Right atrium auricular region (tissue), 2 donors: ENCODE data around the gene NAP1L3. TPM values are rescaled to one million over a fixed set of nuclear protein-coding genes. Genes with fewer than 3 reads are reported as not detected.
A peak's percentile ranks its signal among the peaks of the same experiment; 100 is the strongest.

ENCODE experiments used
- DNase-seq: peaks from one replicate; pipeline ENCODE4 v3.0.0-alpha.2; 2019; ENCODE audit warnings: low spot score
- H3K27ac ChIP-seq, 2 donors: fragments of 200-600 bp; sonication (generic); 1 replicate in 1 of 2; 2 replicates in 1 of 2; pipeline ENCODE4 v1.5.1; 2016 to 2019
- H3K27me3 ChIP-seq, 2 donors: fragments of 200-600 bp; sonication (generic); one replicate each; pipeline versions ENCODE4 v1.5.1 to v1.6.0; 2017 to 2019
- H3K36me3 ChIP-seq: fragments of 200-600 bp; sonication (generic); one replicate; pipeline ENCODE4 v1.5.1; 2016
- H3K4me1 ChIP-seq, 2 donors: fragments of 200-600 bp; sonication (generic); one replicate each; pipeline versions ENCODE4 v1.5.1 to v1.6.0; 2017 to 2019
- H3K4me3 ChIP-seq, 2 donors: fragments of 200-600 bp; sonication (generic); 1 replicate in 1 of 2; 2 replicates in 1 of 2; pipeline ENCODE4 v1.5.1; 2017 to 2019; ENCODE audit warnings: mild to moderate bottlenecking in 1 of 2, moderate library complexity in 1 of 2
- H3K9me3 ChIP-seq, 2 donors: fragments of 200-600 bp; sonication (generic); one replicate each; pipeline ENCODE4 v1.5.1; 2019
- CTCF ChIP-seq, 2 donors: fragments of 200-600 bp; sonication (generic); IDR thresholded peaks; one replicate each; pipeline ENCODE4 v1.5.1; 2019; ENCODE audit warnings: antibody characterized with exemption in 2 of 2
- total RNA-seq, 2 donors: library from RNA; depleted of rRNA; stranded (reverse); fragments of >200 nt; gene quantifications; one replicate each; pipeline ENCODE4 v1.1.0, GENCODE V29; 2016

Gene NAP1L3
- total RNA-seq, result 1 to 10 TPM; 7.3 to 7.5 TPM

- H3K4me1 ChIP-seq, result peaks cover 0 to 12% of the 10 kb centered on the region in 2 donors
- H3K4me3 ChIP-seq, result peak within 1 kb of the TSS; percentile 63
- peak within 1 kb of the TSS; percentile 74 to 78 for H3K27ac ChIP-seq
- TF ChIP-seq CTCF (IDR thresholded peaks at IDR 0.05), result no peak
- no peaks in the 10 kb centered on the region for H3K36me3 ChIP-seq
- H3K27me3 ChIP-seq, result peaks cover 0 to 3% of the 10 kb centered on the region in 2 donors
- DNase-seq, result peak; percentile 63
- no peaks in the 10 kb centered on the region for H3K9me3 ChIP-seq
Observed at GRCh38 chrX:93673056-93673868, at the start of gene NAP1L3. TSS of gene NAP1L3 (minus strand) at chrX:93673578. CDS start at chrX:93673304, 274 bp downstream.

- Histone ChIP-seq H3K27ac (no peak overlapping the region), H3K27me3 (no peaks in the 10 kb centered on the region), H3K4me1 (no peaks in the 10 kb centered on the region), H3K36me3 (no peaks in the 10 kb centered on the region), H3K4me3 (no peak overlapping the region), H3K9me3 (no peaks in the 10 kb centered on the region)
- no peak for DNase-seq
- TF ChIP-seq CTCF (IDR thresholded peaks at IDR 0.05), result no peak
Observed at GRCh38 chrX:93711076-93711475, 37.7 kb upstream of the NAP1L3 start.

- no peak for DNase-seq
- H3K36me3 ChIP-seq, result no peaks in the 10 kb centered on the region
- no peak for TF ChIP-seq CTCF (IDR thresholded peaks at IDR 0.05)
- H3K27ac ChIP-seq, result no peak overlapping the region
- no peak overlapping the region for H3K4me3 ChIP-seq
- no peaks in the 10 kb centered on the region for H3K4me1 ChIP-seq
- H3K9me3 ChIP-seq, result no peaks in the 10 kb centered on the region
- no peaks in the 10 kb centered on the region for H3K27me3 ChIP-seq
Observed at GRCh38 chrX:93703701-93704100, 30.3 kb upstream of the NAP1L3 start.

- DNase-seq, result no peak
- no peak overlapping the region for H3K27ac ChIP-seq
- H3K4me3 ChIP-seq, result no peak overlapping the region
- H3K9me3 ChIP-seq, result no peaks in the 10 kb centered on the region
- H3K36me3 ChIP-seq, result no peaks in the 10 kb centered on the region
- TF ChIP-seq CTCF (IDR thresholded peaks at IDR 0.05), result no peak
- no peaks in the 10 kb centered on the region for H3K27me3 ChIP-seq
- no peaks in the 10 kb centered on the region for H3K4me1 ChIP-seq
Observed at GRCh38 chrX:93695981-93696380, 22.6 kb upstream of the NAP1L3 start.

- H3K36me3 ChIP-seq, result no peaks in the 10 kb centered on the region
- peak within 1 kb of the TSS; percentile 63 for H3K4me3 ChIP-seq
- H3K27me3 ChIP-seq, result peaks cover 0 to 3% of the 10 kb centered on the region in 2 donors
- no peaks in the 10 kb centered on the region for H3K9me3 ChIP-seq
- H3K4me1 ChIP-seq, result peaks cover 0 to 12% of the 10 kb centered on the region in 2 donors
- TF ChIP-seq CTCF (IDR thresholded peaks at IDR 0.05), result no peak
- DNase-seq, result no peak
- peak within 1 kb of the TSS; percentile 74 to 78 for H3K27ac ChIP-seq
Observed at GRCh38 chrX:93673869-93674271, 492 bp upstream of the NAP1L3 start, which contains the start of gene FAM133A. TSS of gene FAM133A (plus strand) at chrX:93674206. CDS start at chrX:93709420, 35,214 bp downstream.
